Left lung (tissue), 10 donors: Measurements from ENCODE around the gene PLXNB3. TPM values are rescaled to one million over a fixed set of nuclear protein-coding genes. Genes with fewer than 3 reads are reported as not detected.

Source experiments
- ATAC-seq: fragments of 200-7000 bp; cut with Tn5 transposase; one replicate; pipeline ENCODE4 v1.9.1; 2020; ENCODE audit warnings: moderate library complexity
- DNase-seq, 4 donors: peaks; one replicate each; pipeline ENCODE4 v3.0.0-alpha.2; 2013 to 2020
- H3K27ac ChIP-seq, 2 donors: fragments of 200-600 bp; sonication (generic) in 1 of 2; one replicate each; pipeline versions ENCODE4 v1.5.0 to v1.8.0; 2020 to 2021
- H3K27me3 ChIP-seq, 2 donors: fragments of 200-600 bp; sonication (generic) in 1 of 2; one replicate each; pipeline versions ENCODE4 v1.5.0 to v1.8.0; 2020 to 2021
- H3K36me3 ChIP-seq, 2 donors: fragments of 200-600 bp; sonication (generic) in 1 of 2; one replicate each; pipeline versions ENCODE4 v1.5.0 to v1.8.0; 2020 to 2021
- H3K4me1 ChIP-seq, 2 donors: fragments of 200-600 bp; one replicate each; pipeline ENCODE4 v1.8.0; 2021
- H3K4me3 ChIP-seq, 2 donors: fragments of 200-600 bp; sonication (generic) in 1 of 2; one replicate each; pipeline versions ENCODE4 v1.5.0 to v1.8.0; 2020 to 2021; ENCODE audit warnings: mild to moderate bottlenecking in 1 of 2
- H3K9me3 ChIP-seq, 2 donors: fragments of 200-600 bp; sonication (generic) in 1 of 2; one replicate each; pipeline versions ENCODE4 v1.5.0 to v1.8.0; 2020 to 2021
- intact Hi-C, 2 donors: fragments of 100-400 bp; cut with DNase I; formaldehyde crosslinking; loops; one replicate each; pipeline versions ENCODE4 v1.11.2 to v1.14.2; 2022
- polyA plus RNA-seq, 6 donors: library from polyadenylated mRNA; unstranded; fragments of 120-200 nt; gene quantifications; one replicate each; pipeline ENCODE4 v1.2.1, GENCODE V29; 2013; ENCODE audit not compliant: insufficient read length in 6 of 6
- total RNA-seq, 2 donors: library from RNA; stranded (reverse); fragmentation: NEBNext Ultra II Directional; extraction: Animal tissue kit (Norgen Biotek cat#: 25700); gene quantifications; one replicate each; pipeline ENCODE4 v1.2.1, GENCODE V29; 2021
- TF ChIP-seq, protein P1 (sequence below), 2 donors: fragments of 200-600 bp; sonication (generic) in 1 of 2; IDR thresholded peaks; one replicate each; pipeline versions ENCODE4 v1.5.0 to v1.8.0; 2021; ENCODE audit warnings: antibody characterized with exemption in 2 of 2
- donor health status: DM: no; HTN: yes; CAD: no.
- donor health status: DM: no; HTN: no; CAD: no.

The PLXNB3 gene
- total and polyA plus RNA-seq, 8 donors: 2.7 to 5.2 (median 3.6) TPM

DNA sequence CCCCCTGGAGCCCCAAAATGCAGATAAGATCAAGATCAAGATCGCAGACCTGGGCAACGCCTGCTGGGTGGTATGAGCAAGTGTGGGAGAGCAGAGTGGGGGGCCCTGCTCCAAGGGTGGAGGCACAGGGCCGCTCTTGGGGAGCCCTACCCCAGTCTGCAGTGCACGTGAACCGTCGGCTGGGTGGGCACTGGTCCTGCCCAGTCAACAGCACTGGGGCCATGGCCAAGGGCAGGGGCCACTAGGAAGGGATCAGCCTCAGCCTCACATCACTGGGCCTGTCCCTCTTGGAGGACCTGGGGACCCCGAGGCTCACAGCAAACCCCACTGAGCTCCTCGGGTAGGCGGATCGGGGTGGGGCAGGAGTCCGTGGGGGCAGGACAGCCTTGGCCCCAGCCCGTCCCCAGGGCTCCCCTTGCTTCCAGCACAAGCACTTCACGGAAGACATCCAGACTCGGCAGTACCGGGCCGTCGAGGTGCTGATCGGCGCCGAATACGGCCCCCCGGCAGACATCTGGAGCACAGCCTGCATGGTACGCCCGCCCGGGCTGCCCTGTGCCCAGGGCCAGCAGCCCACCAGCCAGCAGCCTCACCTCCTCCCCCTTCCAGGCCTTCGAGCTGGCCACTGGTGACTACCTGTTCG, 20.4 kb downstream of the PLXNB3 start:
- Histone ChIP-seq H3K27ac (no peak overlapping the region), H3K36me3 (peaks cover 0 to 62% of the 10 kb centered on the region in 2 donors), H3K4me1 (no peaks in the 10 kb centered on the region), H3K4me3 (no peak overlapping the region), H3K9me3 (no peaks in the 10 kb centered on the region), H3K27me3 (peaks cover 0 to 25% of the 10 kb centered on the region in 2 donors)
- DNase-seq (no peak), ATAC-seq (no peak)
- TF ChIP-seq, protein P1, sequence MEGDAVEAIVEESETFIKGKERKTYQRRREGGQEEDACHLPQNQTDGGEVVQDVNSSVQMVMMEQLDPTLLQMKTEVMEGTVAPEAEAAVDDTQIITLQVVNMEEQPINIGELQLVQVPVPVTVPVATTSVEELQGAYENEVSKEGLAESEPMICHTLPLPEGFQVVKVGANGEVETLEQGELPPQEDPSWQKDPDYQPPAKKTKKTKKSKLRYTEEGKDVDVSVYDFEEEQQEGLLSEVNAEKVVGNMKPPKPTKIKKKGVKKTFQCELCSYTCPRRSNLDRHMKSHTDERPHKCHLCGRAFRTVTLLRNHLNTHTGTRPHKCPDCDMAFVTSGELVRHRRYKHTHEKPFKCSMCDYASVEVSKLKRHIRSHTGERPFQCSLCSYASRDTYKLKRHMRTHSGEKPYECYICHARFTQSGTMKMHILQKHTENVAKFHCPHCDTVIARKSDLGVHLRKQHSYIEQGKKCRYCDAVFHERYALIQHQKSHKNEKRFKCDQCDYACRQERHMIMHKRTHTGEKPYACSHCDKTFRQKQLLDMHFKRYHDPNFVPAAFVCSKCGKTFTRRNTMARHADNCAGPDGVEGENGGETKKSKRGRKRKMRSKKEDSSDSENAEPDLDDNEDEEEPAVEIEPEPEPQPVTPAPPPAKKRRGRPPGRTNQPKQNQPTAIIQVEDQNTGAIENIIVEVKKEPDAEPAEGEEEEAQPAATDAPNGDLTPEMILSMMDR (IDR thresholded peaks at IDR 0.05): no peak
- intact Hi-C loops: no loop called here

DNA sequence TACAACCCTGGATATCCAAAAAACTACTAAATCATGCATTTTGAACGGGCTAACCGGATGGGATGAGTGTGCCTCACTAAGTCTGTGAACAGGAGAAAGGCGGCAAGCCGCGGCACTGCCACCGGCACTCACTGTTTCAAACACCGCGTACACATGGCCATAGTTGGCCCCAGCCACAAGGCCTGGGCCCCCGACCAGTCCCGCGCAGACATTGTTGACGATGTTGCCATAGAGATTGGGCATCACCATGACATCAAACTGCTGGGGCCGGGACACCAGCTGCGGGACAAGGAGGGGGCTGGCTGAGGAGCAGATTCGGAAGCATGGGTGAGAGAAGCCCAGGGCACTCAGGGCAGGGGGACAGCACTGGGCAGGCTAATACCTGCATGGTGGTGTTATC, 22.6 kb downstream of the PLXNB3 start:
- TF ChIP-seq, protein P1 (IDR thresholded peaks at IDR 0.05): no peak
- peaks cover 0 to 76% of the 10 kb centered on the region in 2 donors for H3K36me3 ChIP-seq
- intact Hi-C loops: no loop called here
- no peak for ATAC-seq
- no peaks in the 10 kb centered on the region for H3K9me3 ChIP-seq
- DNase-seq: no peak
- H3K27ac ChIP-seq: no peak overlapping the region
- H3K4me3 ChIP-seq: no peak overlapping the region
- peaks cover 0 to 3% of the 10 kb centered on the region in 2 donors for H3K27me3 ChIP-seq
- no peaks in the 10 kb centered on the region for H3K4me1 ChIP-seq

- ATAC-seq (no peak), DNase-seq (no peak)
- Histone ChIP-seq H3K4me1 (peaks cover 0 to 15% of the 10 kb centered on the region in 2 donors), H3K9me3 (no peaks in the 10 kb centered on the region), H3K27ac (no peak overlapping the region), H3K27me3 (no peaks in the 10 kb centered on the region), H3K4me3 (no peak overlapping the region), H3K36me3 (peaks cover 0 to 62% of the 10 kb centered on the region in 2 donors)
- TF ChIP-seq, protein P1 (IDR thresholded peaks at IDR 0.05): no peak
- intact Hi-C loops: no loop called here
These were observed 25.6 kb downstream of the PLXNB3 start for GRCh38 chrX:153789654-153790053.

DNA sequence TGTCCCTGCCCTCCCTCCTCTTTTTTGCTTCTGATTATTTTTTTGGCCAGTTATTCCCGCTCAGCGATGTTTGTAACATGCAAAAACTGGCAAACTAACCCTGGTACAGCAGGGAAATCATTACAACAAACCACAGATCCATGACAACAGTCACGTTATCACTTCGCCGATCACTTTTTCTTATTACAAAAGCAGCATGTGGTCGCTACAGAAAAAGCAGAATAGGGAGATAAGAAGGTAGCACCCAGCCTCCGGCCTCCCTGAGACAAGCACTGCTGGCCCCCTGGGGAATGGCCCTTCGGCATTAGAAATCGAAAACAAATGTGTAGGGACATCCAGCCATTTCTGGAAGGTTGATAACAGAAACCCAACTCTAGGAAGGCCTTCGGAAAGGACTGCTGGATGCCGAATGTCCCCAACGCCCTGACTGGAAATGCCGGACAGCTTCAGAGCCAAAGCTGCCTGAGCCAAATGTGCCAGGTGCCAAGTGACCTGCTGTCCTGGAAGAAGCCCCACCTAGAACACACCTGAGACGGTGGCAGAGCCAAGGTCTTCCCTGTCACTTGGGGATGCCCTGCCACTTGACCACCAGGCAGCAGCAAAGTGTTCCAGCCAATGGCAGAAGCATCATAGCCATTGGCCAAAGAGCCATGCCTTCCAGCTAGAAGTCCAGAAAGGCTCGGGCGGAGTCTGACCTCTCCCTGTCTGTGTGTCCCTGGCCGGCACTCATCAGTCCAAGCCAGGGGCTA, 27.2 kb downstream of the PLXNB3 start:
- intact Hi-C loops: no loop called here
- DNase-seq: no peak
- TF ChIP-seq, protein P1 (IDR thresholded peaks at IDR 0.05): no peak
- H3K27me3 ChIP-seq: no peaks in the 10 kb centered on the region
- no peak for ATAC-seq
- peaks cover 0 to 45% of the 10 kb centered on the region in 2 donors for H3K36me3 ChIP-seq
- H3K9me3 ChIP-seq: no peaks in the 10 kb centered on the region
- H3K4me1 ChIP-seq: peaks cover 0 to 29% of the 10 kb centered on the region in 2 donors
- H3K27ac ChIP-seq: no peak overlapping the region
- no peak overlapping the region for H3K4me3 ChIP-seq

GRCh38 chrX:153792368-153792767, 28.3 kb downstream of the PLXNB3 start:
- TF ChIP-seq, protein P1 (IDR thresholded peaks at IDR 0.05): no peak
- Histone ChIP-seq H3K4me1 (peaks cover 0 to 38% of the 10 kb centered on the region in 2 donors), H3K9me3 (no peaks in the 10 kb centered on the region), H3K27ac (no peak overlapping the region), H3K36me3 (peaks cover 0 to 43% of the 10 kb centered on the region in 2 donors), H3K27me3 (no peaks in the 10 kb centered on the region), H3K4me3 (no peak overlapping the region)
- ATAC-seq (no peak), DNase-seq (no peak)
- intact Hi-C loops: no loop called here
